ENCODE results near the gene PCDH7. TPM values are rescaled to one million over a fixed set of nuclear protein-coding genes. Genes with fewer than 3 reads are reported as not detected.

The PCDH7 gene
- total RNA-seq, 3 donors from 2014 or later: 4.5 to 104 (median 10.6) TPM

DNA sequence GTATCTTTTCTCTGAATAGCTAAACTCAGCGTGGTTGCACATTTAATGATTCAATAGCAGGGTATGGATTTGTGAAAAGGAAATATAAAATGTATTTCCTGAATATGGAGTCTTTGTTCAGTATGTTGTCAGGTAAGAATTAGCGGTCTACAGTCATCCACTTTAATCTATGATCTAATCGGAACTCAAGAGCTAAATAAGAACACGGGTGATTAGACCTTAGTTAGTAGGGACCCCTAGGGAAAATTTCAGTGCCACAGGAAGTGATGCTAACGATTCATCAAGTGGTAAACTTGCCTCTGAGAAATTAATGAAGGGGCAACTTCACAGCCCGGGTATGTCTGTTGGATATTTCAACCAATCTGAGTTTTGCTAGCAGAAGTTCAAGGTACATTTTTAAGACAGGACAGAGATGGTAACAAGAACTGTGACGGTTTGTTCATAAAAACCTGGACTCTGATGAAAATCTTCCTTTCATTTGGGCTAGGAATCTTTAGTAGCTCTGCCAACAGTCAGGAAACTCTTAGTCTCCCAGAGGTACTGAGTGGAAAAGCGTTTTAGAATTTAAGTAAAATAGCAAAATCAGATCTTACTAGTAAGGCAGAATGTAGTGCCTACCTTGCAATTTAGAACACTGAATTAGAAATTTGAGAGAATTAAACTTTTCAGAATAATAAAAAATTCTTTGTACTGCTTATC lies 47.1 kb downstream of the PCDH7 start:
- Histone ChIP-seq H3K36me3 (ENCODE audit: low read depth) (no peaks in the 10 kb centered on the region), H3K4me1 (ENCODE audit: low read depth) (no peaks in the 10 kb centered on the region), H3K4me3 (no peak overlapping the region), H3K9me3 (no peaks in the 10 kb centered on the region)
- intact Hi-C loops (cut with DNase I, micrococcal nuclease): no loop called here
- TF ChIP-seq, protein P1, sequence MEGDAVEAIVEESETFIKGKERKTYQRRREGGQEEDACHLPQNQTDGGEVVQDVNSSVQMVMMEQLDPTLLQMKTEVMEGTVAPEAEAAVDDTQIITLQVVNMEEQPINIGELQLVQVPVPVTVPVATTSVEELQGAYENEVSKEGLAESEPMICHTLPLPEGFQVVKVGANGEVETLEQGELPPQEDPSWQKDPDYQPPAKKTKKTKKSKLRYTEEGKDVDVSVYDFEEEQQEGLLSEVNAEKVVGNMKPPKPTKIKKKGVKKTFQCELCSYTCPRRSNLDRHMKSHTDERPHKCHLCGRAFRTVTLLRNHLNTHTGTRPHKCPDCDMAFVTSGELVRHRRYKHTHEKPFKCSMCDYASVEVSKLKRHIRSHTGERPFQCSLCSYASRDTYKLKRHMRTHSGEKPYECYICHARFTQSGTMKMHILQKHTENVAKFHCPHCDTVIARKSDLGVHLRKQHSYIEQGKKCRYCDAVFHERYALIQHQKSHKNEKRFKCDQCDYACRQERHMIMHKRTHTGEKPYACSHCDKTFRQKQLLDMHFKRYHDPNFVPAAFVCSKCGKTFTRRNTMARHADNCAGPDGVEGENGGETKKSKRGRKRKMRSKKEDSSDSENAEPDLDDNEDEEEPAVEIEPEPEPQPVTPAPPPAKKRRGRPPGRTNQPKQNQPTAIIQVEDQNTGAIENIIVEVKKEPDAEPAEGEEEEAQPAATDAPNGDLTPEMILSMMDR (IDR thresholded peaks at IDR 0.05): no peak
- ATAC-seq: no peak
- no peak for DNase-seq

DNA sequence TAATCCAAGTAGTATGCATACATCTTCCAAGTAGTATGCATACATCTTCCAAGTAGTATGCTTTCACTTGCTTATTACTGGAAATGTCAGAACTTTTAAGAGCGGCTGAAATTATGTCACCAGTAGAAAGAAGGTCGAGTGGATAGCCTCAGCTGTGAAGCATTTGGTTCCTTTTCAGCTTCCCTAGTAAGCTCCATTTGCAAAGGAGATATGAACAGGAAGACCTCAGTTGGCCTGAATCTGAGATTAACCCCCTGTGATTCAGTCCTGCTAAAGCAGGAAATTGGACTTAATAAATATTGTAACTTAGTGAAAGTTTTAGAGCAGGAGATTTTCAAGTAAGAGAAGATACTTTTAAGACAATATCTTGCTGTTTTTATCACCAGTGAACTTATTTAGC lies 48.1 kb downstream of the PCDH7 start:
- H3K4me3 ChIP-seq: no peak overlapping the region
- H3K4me1 ChIP-seq (ENCODE audit: low read depth): no peaks in the 10 kb centered on the region
- ATAC-seq: no peak
- TF ChIP-seq, protein P1 (IDR thresholded peaks at IDR 0.05): no peak
- intact Hi-C loops (cut with DNase I, micrococcal nuclease): no loop called here
- no peak for DNase-seq
- no peaks in the 10 kb centered on the region for H3K36me3 ChIP-seq (ENCODE audit: low read depth)
- no peaks in the 10 kb centered on the region for H3K9me3 ChIP-seq

DNA sequence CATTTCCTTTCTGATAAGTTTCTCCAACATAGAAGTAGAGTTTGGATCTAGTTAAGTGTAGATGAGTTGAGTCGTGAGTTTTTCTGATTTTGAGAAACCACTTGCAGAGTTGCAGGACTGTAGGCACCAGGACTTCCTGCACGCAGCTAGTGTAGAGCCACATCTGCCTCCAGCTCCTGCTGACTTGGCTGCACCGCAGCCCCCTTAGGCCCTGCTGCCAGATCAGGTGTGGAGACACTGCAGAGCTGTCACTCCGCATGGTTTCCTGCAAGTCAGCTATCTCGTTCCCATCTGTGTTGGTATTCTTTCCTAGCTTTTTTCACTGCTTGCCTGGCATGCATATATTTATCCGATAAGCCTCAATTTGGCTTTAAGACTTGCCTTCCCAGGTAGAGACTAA lies 48.9 kb downstream of the PCDH7 start:
- H3K36me3 ChIP-seq (ENCODE audit: low read depth): no peaks in the 10 kb centered on the region
- H3K4me1 ChIP-seq (ENCODE audit: low read depth): no peaks in the 10 kb centered on the region
- no peak for DNase-seq
- TF ChIP-seq, protein P1 (IDR thresholded peaks at IDR 0.05): no peak
- ATAC-seq: no peak
- no peaks in the 10 kb centered on the region for H3K9me3 ChIP-seq
- intact Hi-C loops (cut with DNase I, micrococcal nuclease): no loop called here
- H3K4me3 ChIP-seq: no peak overlapping the region

DNA sequence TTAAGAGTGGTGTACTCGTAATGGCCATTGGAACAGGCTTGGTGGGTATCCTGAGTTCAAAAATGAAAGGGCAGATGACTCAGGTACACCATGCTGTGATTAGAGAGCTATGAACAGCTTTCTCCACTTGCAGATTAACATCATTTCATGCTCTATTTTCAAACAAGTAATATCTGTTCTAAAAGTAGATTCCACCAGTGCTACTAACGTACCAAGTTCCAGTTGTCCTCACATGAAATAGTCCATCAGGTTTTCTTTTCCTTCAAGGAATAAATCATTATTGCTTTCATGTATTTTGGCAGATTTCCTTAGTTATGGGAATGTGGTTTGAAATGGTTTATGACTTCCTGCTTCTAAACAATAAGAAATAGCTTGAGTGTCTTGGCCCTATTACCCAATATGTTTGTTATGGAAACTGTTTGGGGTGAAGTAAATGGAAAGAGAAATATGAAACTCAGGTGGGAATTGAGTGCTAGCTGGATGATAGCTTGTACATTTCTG lies 49.9 kb downstream of the PCDH7 start:
- Histone ChIP-seq H3K9me3 (no peaks in the 10 kb centered on the region), H3K4me3 (no peak overlapping the region), H3K4me1 (ENCODE audit: low read depth) (no peaks in the 10 kb centered on the region), H3K36me3 (ENCODE audit: low read depth) (no peaks in the 10 kb centered on the region)
- TF ChIP-seq, protein P1 (IDR thresholded peaks at IDR 0.05): no peak
- intact Hi-C loops (cut with DNase I, micrococcal nuclease): no loop called here
- ATAC-seq (no peak), DNase-seq (no peak)

DNA sequence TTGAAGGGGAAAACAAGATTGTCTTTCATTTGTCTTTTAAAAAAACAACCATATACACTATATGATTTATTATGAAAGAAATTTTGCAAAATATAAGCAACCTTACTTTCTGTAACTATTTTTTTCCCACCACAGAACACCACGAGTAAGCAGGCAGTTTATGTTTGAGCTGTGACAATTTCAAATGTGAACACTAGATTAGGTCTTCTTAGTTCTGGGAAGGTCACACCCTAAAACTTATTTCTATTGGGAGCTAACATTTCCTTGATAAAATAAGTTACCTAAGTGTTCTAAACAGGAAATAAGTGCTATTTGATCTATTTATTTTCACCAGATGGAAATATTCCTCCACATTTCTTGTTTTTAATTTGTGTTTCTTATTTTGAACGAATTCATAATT lies 50.6 kb downstream of the PCDH7 start:
- intact Hi-C loops (cut with DNase I, micrococcal nuclease): no loop called here
- no peaks in the 10 kb centered on the region for H3K4me1 ChIP-seq (ENCODE audit: low read depth)
- no peak for DNase-seq
- no peak overlapping the region for H3K4me3 ChIP-seq
- no peak for ATAC-seq
- H3K36me3 ChIP-seq (ENCODE audit: low read depth): no peaks in the 10 kb centered on the region
- TF ChIP-seq, protein P1 (IDR thresholded peaks at IDR 0.05): no peak
- H3K9me3 ChIP-seq: no peaks in the 10 kb centered on the region

Data from mucosa of descending colon (tissue), 3 donors.